Fibroblast of lung (primary cell): Measurements from ENCODE around the gene ARHGEF26. TPM values are rescaled to one million over a fixed set of nuclear protein-coding genes. Genes with fewer than 3 reads are reported as not detected.
A peak's percentile ranks its signal among the peaks of the same experiment; 100 is the strongest.

Experiments
- DNase-seq, 2 donors: peaks; one replicate each; pipeline versions ENCODE4 v3.0.0 to v3.0.0-alpha.2; 2010; ENCODE audit warnings: low read depth in 2 of 2
- H2AFZ ChIP-seq: 2 replicates; pipeline ENCODE4 v1.5.1; 2012; ENCODE audit warnings: low read length, control low read depth, inconsistent platforms
- H3K27ac ChIP-seq: 2 replicates; pipeline ENCODE4 v1.5.1; 2011; ENCODE audit warnings: low read length, control low read depth; ENCODE audit not compliant: insufficient read depth
- H3K27me3 ChIP-seq: 2 replicates; pipeline ENCODE4 v1.5.1; 2011; ENCODE audit warnings: mild to moderate bottlenecking, low read length; ENCODE audit not compliant: control insufficient read depth, insufficient read depth
- H3K36me3 ChIP-seq: 2 replicates; pipeline ENCODE4 v1.5.1; 2011; ENCODE audit warnings: low read length; ENCODE audit not compliant: control insufficient read depth, insufficient read depth
- H3K4me1 ChIP-seq: 2 replicates; pipeline ENCODE4 v1.5.1; 2011; ENCODE audit warnings: low read length; ENCODE audit not compliant: control insufficient read depth, insufficient read depth; ENCODE audit errors: extremely low read depth
- H3K4me2 ChIP-seq: 2 replicates; pipeline ENCODE4 v1.5.1; 2011; ENCODE audit warnings: low read length, control low read depth; ENCODE audit not compliant: insufficient read depth; ENCODE audit errors: extremely low read depth
- H3K4me3 ChIP-seq, 4 experiments: fragments of 200-600 bp in 1 of 4; sonication (generic) in 1 of 4; replicated peaks in 1 of 4; 2 replicates each; pipeline ENCODE4 v1.5.1; 2011 to 2016; ENCODE audit warnings: low read length in 4 of 4, low read depth in 3 of 4, mild to moderate bottlenecking in 3 of 4, control low read depth in 2 of 4, inconsistent platforms in 1 of 4, mixed read lengths in 1 of 4; ENCODE audit not compliant: insufficient read depth in 1 of 4; ENCODE audit errors: control extremely low read depth in 1 of 4
- H3K79me2 ChIP-seq: 2 replicates; pipeline ENCODE4 v1.5.1; 2012; ENCODE audit warnings: mild to moderate bottlenecking, low read length, inconsistent platforms; ENCODE audit not compliant: control insufficient read depth, insufficient read depth
- H3K9ac ChIP-seq: 2 replicates; pipeline ENCODE4 v1.5.1; 2011; ENCODE audit warnings: mild to moderate bottlenecking, low read length, control low read depth; ENCODE audit not compliant: insufficient read depth
- H3K9me3 ChIP-seq: 2 replicates; pipeline ENCODE4 v1.5.1; 2012; ENCODE audit warnings: low read depth, low read length; ENCODE audit not compliant: control insufficient read depth, insufficient read depth
- H4K20me1 ChIP-seq: 2 replicates; pipeline ENCODE4 v1.5.1; 2011; ENCODE audit warnings: low read length; ENCODE audit not compliant: control insufficient read depth, insufficient read depth; ENCODE audit errors: extremely low read depth
- EZH2 ChIP-seq: IDR thresholded peaks from 2 replicates; pipeline ENCODE4 v1.5.1; 2012; ENCODE audit warnings: low read length, control low read depth, mild to moderate bottlenecking; ENCODE audit errors: missing control alignments
- polyA plus RNA-seq, 2 donors: library from polyadenylated mRNA; depleted of rRNA in 1 of 2; stranded (reverse) in 1 of 2; unstranded in 1 of 2; fragments of >200 nt; gene quantifications; 2 replicates each; pipeline ENCODE4 v1.2.1, GENCODE V29; 2011 to 2012; ENCODE audit warnings: missing spikeins in 1 of 2
- total RNA-seq: library from RNA; depleted of rRNA; stranded (reverse); fragments of >200 nt; gene quantifications from 2 replicates; pipeline ENCODE4 v1.2.1, GENCODE V29; 2014
- TF ChIP-seq, protein P1 (sequence below), 2 donors: IDR thresholded peaks in 1 of 2; conservative IDR thresholded peaks in 1 of 2; 1 replicate in 1 of 2; 2 replicates in 1 of 2; pipeline ENCODE4 v1.5.1; 2011 to 2012; ENCODE audit warnings: low read length in 2 of 2, control low read depth in 1 of 2, inconsistent platforms in 1 of 2, low read depth in 1 of 2, mild to moderate bottlenecking in 1 of 2

Gene ARHGEF26
- total and polyA plus RNA-seq, 2 donors (not counting 1 experiment from before 2014, with no cell fraction given), result 0.72 to 2.1 TPM

DNA sequence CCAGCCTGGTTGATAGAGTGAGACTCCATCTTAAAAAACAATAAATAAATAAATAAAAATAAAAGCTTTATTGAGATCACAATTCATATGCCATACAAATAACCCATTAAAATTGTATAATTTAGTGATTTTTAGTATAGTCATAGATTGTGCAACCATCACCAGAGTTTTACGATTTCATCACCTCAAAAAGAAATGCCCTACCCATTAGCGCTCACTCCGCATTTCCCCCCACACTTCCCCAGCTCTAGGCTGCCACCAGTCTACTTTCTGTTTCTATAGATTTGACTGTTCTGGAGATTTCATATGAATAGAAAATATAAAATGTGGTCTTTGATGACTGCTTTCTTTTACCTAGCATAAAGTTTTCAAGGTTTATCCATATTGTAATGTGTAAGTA lies 57.0 kb downstream of the ARHGEF26 start:
- H3K27ac ChIP-seq, result no peak overlapping the region
- no peak overlapping the region for H3K4me2 ChIP-seq
- H3K9me3 ChIP-seq, result no peaks in the 10 kb centered on the region
- H3K27me3 ChIP-seq, result no peaks in the 10 kb centered on the region
- no peak overlapping the region for H3K4me3 ChIP-seq
- no peak overlapping the region for H2AFZ ChIP-seq
- no peaks in the 10 kb centered on the region for H3K36me3 ChIP-seq
- no peak overlapping the region for H3K9ac ChIP-seq
- H3K79me2 ChIP-seq, result no peaks in the 10 kb centered on the region
- H4K20me1 ChIP-seq, result no peaks in the 10 kb centered on the region
- TF ChIP-seq, protein P1, sequence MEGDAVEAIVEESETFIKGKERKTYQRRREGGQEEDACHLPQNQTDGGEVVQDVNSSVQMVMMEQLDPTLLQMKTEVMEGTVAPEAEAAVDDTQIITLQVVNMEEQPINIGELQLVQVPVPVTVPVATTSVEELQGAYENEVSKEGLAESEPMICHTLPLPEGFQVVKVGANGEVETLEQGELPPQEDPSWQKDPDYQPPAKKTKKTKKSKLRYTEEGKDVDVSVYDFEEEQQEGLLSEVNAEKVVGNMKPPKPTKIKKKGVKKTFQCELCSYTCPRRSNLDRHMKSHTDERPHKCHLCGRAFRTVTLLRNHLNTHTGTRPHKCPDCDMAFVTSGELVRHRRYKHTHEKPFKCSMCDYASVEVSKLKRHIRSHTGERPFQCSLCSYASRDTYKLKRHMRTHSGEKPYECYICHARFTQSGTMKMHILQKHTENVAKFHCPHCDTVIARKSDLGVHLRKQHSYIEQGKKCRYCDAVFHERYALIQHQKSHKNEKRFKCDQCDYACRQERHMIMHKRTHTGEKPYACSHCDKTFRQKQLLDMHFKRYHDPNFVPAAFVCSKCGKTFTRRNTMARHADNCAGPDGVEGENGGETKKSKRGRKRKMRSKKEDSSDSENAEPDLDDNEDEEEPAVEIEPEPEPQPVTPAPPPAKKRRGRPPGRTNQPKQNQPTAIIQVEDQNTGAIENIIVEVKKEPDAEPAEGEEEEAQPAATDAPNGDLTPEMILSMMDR (conservative IDR thresholded peaks at IDR 0.05 in 1 of 2, IDR thresholded peaks at IDR 0.05 in 1 of 2; ENCODE audit: low read depth in 1 of 2, low read length in 2 of 2), result no peak
- no peak for TF ChIP-seq EZH2
- H3K4me1 ChIP-seq, result no peaks in the 10 kb centered on the region
- peak in 1 of 2 donors; percentile 11 for DNase-seq

DNA sequence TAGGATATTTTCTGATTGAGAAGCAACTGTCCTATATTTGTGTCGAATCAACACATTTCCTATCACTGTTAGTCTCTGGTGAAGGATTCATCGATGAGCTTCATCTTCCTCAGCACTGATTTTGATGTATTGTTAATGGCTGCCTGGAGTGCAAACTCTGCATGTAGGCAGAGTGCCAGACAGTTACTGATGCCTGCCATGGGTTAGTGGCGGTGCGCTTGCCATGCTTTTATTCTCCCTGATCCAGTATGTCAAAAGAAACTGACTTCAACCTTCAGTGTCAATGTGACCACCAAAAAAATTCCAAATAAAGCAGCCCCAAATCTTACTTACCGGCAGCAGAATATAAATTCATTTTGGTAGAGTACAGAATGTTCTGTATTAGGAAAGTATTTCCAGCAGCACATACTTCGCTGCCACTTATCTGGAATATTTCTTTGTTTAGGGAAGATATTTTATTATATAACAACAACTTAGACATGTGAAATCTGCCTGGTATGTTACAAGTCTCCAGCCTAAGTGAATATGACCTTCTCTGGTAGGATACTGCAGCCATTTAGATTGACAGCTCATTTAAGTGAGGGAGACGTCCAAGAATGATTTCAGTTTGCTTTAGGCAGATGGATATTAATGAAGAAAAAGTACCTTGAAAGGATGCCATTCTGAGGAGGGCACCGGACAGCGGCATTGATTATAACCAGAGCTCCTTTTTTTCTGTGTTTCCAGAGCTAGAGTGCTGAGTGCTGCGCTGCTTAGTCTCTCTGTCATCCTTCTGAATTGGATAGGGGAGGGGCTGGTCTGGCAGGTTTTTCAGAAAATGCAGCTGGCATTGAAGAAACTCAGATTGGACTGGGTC lies 59.9 kb downstream of the ARHGEF26 start:
- Histone ChIP-seq H2AFZ (no peak overlapping the region), H3K27me3 (no peaks in the 10 kb centered on the region), H4K20me1 (no peaks in the 10 kb centered on the region), H3K9ac (no peak overlapping the region), H3K36me3 (no peaks in the 10 kb centered on the region), H3K4me3 (no peak overlapping the region), H3K9me3 (no peaks in the 10 kb centered on the region), H3K4me1 (no peaks in the 10 kb centered on the region), H3K79me2 (no peaks in the 10 kb centered on the region), H3K27ac (no peak overlapping the region), H3K4me2 (no peak overlapping the region)
- no peak for TF ChIP-seq EZH2
- TF ChIP-seq, protein P1 (conservative IDR thresholded peaks at IDR 0.05 in 1 of 2, IDR thresholded peaks at IDR 0.05 in 1 of 2; ENCODE audit: low read depth in 1 of 2, low read length in 2 of 2), result no peak
- no peak for DNase-seq

DNA sequence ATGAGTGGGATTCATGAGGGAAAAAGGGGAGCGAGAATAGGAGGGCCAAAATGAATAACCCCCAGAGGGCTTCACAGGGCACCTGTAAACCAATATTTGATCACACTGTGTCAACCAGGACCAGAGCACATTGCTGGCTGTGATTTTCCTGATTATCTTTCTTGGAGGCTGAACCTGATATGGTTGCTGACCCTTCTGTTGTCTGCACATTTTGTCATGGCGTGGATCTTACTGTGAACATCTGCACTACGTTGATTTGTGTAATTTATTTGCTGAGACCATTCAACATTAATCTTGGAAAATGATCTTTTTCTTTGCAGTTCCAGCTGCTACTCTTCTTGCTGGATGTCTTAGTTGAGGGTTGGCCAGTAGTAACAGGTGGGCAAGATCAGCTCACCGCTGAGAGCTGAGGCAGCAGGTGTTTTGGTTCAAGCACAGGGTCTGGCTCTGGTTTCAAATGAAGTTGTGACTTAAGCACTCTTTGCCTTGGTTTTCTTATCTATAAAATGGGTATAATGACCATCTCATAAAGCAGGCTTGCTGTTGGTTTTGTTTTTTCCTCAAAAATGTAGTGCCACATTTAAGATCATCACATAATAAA lies 61.2 kb downstream of the ARHGEF26 start:
- no peaks in the 10 kb centered on the region for H3K9me3 ChIP-seq
- H3K27ac ChIP-seq, result no peak overlapping the region
- no peaks in the 10 kb centered on the region for H3K36me3 ChIP-seq
- no peaks in the 10 kb centered on the region for H3K79me2 ChIP-seq
- H3K27me3 ChIP-seq, result no peaks in the 10 kb centered on the region
- DNase-seq, result no peak
- H3K4me2 ChIP-seq, result no peak overlapping the region
- no peak for TF ChIP-seq EZH2
- TF ChIP-seq, protein P1 (conservative IDR thresholded peaks at IDR 0.05 in 1 of 2, IDR thresholded peaks at IDR 0.05 in 1 of 2; ENCODE audit: low read depth in 1 of 2, low read length in 2 of 2), result no peak
- H3K4me1 ChIP-seq, result no peaks in the 10 kb centered on the region
- no peak overlapping the region for H3K9ac ChIP-seq
- H2AFZ ChIP-seq, result no peak overlapping the region
- H4K20me1 ChIP-seq, result no peaks in the 10 kb centered on the region
- H3K4me3 ChIP-seq, result no peak overlapping the region
